NCI-H128 (cell line): Measurements from ENCODE around the gene FLCN.

ENCODE experiments used
- DNase-seq: peaks from one replicate; lab custom pipeline; 2025; ENCODE audit not compliant: unreplicated experiment; lab: John Stamatoyannopoulos, UW

FLCN gene

GRCh38 chr17:17170346-17170985 is 66.5 kb downstream of the FLCN start:
- no peak for DNase-seq

GRCh38 chr17:17169396-17169795 is 67.6 kb downstream of the FLCN start:
- DNase-seq: no peak

GRCh38 chr17:17168401-17168800 is 68.6 kb downstream of the FLCN start:
- no peak for DNase-seq

- no peak for DNase-seq
These were observed 69.0 kb downstream of the FLCN start for GRCh38 chr17:17167986-17168385.

- no peak for DNase-seq
These were observed 69.6 kb downstream of the FLCN start for GRCh38 chr17:17167356-17167755.

GRCh38 chr17:17166446-17166845 is 70.5 kb downstream of the FLCN start:
- no peak for DNase-seq

- DNase-seq: no peak
These were observed 71.2 kb downstream of the FLCN start for GRCh38 chr17:17165666-17166308.

GRCh38 chr17:17164676-17165075 is 72.3 kb downstream of the FLCN start:
- no peak for DNase-seq

GRCh38 chr17:17164156-17164555 is 72.8 kb downstream of the FLCN start:
- DNase-seq: no peak
